GM18502 (cell line): ENCODE data around the gene SLC25A39.
A peak's percentile ranks its signal among the peaks of the same experiment; 100 is the strongest.
"Not testable (repeated sequence)": the region's sequence is repeated elsewhere in the genome, so short reads cannot be mapped to it uniquely, and the experiment has no call there.

Experiments
- ATAC-seq: cut with Tn5 transposase; IDR thresholded peaks from one replicate; pipeline ENCODE4 v1.9.1; 2021; ENCODE audit warnings: mild to moderate bottlenecking; ENCODE audit not compliant: unreplicated experiment, poor library complexity

SLC25A39 gene

GRCh38 chr17:44324571-44325275 is at the start of gene SLC25A39:
Gene SLC25A39 (minus strand): TSS chr17:44324823. CDS start chr17:44323562, 1,261 bp downstream.
- ATAC-seq: peak; percentile 66

GRCh38 chr17:44372036-44372435 is 47.4 kb upstream of the SLC25A39 start:
- no peak for ATAC-seq

- not testable (repeated sequence) for ATAC-seq
Measured at GRCh38 chr17:44369414-44370023, 44.9 kb upstream of the SLC25A39 start.

GRCh38 chr17:44368391-44369243 is 44.0 kb upstream of the SLC25A39 start:
- ATAC-seq: not testable (repeated sequence)

GRCh38 chr17:44367231-44367979 is 42.8 kb upstream of the SLC25A39 start:
- no peak for ATAC-seq

- not testable (repeated sequence) for ATAC-seq
Measured at GRCh38 chr17:44365051-44365450, 40.4 kb upstream of the SLC25A39 start.

GRCh38 chr17:44363613-44364159 is 39.1 kb upstream of the SLC25A39 start, which contains the start of gene FAM171A2:
Gene FAM171A2 (minus strand): TSS chr17:44363853. CDS start chr17:44363714, 139 bp downstream.
- ATAC-seq: no peak

- no peak for ATAC-seq
Measured at GRCh38 chr17:44362949-44363612, 38.5 kb upstream of the SLC25A39 start.

- ATAC-seq: no peak
Measured at GRCh38 chr17:44362459-44362948, 37.9 kb upstream of the SLC25A39 start.

- ATAC-seq: no peak
Measured at GRCh38 chr17:44361292-44362260, 37.0 kb upstream of the SLC25A39 start.

- no peak for ATAC-seq
Measured at GRCh38 chr17:44360826-44361225, 36.2 kb upstream of the SLC25A39 start.

GRCh38 chr17:44360144-44360533 is 35.5 kb upstream of the SLC25A39 start:
- no peak for ATAC-seq

GRCh38 chr17:44359458-44360143 is 35.0 kb upstream of the SLC25A39 start:
- no peak for ATAC-seq

- no peak for ATAC-seq
Measured at GRCh38 chr17:44359006-44359405, 34.4 kb upstream of the SLC25A39 start.

- no peak for ATAC-seq
Measured at GRCh38 chr17:44358066-44358465, 33.4 kb upstream of the SLC25A39 start.

GRCh38 chr17:44356241-44356640 is 31.6 kb upstream of the SLC25A39 start:
- no peak for ATAC-seq

- no peak for ATAC-seq
Measured at GRCh38 chr17:44355642-44356099, 31.0 kb upstream of the SLC25A39 start.
